HG03460 (cell line): ENCODE data around the gene RGP1.

ENCODE experiments used
- ATAC-seq: cut with Tn5 transposase; IDR thresholded peaks from one replicate; pipeline ENCODE4 v1.9.1; 2021; ENCODE audit not compliant: unreplicated experiment

RGP1 gene

DNA sequence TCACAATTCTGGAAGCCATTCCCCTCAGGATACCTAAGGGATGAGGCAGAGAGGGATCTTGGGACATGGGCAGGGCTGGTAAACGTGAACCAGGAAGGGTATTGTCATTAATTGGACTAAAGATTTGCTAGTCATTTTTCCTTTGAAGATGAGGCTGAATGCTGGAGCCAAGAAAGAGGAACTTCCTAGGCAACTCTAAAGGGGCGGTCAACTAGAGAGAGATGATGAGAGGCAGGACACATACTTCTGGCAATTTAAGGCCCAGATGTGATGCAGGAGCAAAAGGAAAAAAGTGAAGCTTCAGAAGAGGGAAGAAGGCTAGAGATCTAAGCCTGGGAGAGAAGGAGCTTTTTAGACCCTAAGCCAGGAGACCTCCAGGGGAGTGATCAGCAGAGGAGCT is 5.6 kb upstream of the RGP1 start:
- ATAC-seq, result no peak

DNA sequence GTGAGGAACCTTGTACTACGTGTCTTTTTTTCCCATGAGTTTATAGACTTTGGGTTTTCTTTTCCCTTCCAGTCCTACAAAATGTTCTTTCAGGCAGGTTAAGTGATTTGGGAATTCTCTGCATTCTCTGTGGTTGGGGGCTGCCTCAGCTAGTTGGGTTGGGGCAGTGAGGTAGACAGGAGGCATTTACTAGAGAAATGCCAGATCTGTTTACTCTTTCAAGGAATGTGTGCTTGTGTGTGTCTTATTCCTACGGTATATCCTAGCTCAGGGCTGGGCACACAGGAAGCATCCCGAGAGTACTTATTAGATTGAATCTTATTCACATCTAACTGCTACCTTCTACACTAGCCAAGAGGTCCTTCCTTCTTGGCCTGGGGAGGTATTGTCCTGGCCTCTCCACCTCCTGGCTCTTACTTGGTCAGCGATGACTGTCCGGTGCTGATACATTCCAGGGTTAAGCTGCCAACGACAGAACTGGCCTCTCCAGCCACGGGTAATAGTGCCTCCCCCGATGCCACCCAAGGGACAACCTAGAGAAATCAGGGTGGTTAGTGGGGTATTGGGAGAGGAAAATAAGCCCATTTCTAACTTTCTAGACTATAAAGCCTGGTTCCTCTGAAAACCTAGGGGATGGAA is 5.1 kb upstream of the RGP1 start:
- ATAC-seq, result no peak

DNA sequence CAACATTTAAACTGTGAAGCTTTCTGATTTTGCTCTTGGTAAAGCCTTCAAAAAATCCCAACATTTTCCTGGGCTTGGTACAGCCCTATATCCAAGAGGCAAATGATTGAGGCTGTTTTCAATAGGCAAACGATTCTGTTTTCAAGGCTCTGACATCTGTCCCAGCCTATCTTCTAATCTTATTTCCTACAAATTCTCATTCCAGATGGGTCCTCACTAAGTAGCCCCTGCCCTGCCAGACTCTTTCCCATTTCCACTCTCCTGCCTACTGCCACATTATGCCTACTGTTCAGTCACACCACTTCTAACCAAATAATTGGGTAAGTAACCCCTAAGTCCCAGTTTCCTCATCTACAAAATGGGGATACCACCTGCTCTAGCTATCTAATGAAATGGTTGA is 3.5 kb upstream of the RGP1 start:
- no peak for ATAC-seq

DNA sequence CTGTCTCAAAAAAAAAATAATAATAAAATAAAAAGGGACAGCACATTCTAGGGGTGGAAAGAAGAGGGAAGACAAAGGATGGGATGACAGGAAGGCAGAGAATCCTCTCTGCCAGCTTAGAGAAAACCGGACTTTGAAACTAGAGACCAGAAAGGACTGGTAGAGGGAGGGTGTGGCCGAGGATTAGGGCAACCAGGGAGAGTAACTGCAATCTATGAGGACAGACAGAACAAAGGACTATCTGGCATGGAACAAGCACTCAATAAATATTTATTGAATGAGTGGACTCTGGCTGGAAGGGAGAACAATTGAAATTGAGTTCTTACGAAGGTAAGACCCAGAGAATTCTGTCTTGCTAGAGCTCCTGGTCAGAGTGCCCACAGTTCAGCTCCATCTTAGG is 2.5 kb upstream of the RGP1 start:
- ATAC-seq, result no peak

DNA sequence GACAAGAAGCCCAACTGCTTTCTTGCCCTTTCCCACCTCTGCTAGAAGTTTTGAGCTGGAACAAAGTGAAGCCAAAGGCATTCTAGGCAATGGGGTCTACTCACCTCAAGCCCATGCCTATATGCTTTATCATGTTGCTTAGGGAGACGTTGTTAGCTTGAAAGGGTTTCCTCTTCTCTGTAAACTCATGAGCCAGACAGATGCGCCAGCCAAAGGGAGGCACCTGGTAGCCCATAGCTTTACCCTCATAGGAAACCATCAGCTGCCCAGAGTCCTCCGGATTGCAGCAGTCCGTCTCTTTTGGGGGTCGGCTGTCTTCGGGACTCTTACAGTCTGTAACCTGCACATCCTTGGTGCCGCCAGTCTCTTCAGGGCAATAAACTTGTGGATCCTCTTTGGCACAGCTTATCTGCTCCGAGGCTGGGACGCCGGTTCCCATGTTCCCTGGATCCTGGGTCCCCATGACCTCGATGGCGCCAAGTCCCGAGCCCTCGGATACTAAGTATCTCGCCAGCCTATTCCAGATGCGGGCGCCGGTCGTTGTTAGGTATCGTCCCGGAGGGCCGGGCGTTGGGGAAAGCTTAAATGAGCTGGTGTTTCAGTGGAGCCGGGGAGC is 737 bp upstream of the RGP1 start:
- ATAC-seq, result no peak

DNA sequence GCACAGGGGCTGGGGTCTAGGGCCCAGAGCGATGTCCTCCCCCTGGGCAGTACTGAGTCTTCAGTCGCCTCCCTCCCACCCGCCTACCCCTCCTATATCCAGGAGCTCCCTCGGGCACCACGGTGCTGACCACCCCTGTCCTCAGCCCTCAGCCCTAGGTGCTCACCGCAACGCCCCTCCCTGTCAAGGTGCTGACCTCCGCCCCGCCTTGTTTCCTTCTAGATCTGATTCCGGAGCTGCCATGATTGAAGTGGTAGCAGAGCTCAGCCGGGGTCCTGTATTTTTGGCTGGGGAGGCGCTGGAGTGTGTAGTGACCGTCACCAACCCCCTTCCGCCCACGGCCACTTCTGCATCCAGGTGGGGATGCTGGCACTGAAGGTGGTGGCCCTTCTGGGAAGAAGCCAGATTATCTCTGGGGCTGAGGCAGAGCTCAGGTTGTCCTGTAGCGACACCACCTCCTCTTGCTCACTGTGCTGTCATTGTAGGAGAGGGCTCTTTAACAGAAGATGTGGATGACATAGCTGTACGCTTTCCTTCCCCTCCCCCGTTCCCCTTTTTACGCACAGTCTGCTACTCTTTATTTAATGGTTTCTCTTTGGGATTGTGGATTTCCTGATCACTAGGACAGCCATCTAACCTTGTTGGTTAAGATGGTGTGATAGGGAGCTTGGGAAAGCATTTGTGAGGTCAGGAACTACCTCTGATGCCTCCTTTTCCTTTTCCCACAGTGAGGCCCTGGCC is 598 bp downstream of the RGP1 start:
- ATAC-seq, result peak; percentile 35

DNA sequence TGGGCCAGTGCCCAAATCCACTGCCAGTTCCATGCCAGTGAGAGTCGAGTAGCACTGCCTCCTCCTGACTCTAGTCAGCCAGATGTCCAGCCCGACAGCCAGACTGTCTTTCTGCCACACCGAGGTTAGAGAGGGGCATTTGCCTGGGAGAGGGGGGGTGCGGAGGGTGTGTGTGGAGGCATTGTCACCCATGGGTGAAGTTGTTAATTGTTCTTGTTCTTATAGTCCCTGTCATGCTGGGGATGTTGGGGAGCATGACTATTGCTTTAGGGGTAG is 1.1 kb downstream of the RGP1 start:
- no peak for ATAC-seq

DNA sequence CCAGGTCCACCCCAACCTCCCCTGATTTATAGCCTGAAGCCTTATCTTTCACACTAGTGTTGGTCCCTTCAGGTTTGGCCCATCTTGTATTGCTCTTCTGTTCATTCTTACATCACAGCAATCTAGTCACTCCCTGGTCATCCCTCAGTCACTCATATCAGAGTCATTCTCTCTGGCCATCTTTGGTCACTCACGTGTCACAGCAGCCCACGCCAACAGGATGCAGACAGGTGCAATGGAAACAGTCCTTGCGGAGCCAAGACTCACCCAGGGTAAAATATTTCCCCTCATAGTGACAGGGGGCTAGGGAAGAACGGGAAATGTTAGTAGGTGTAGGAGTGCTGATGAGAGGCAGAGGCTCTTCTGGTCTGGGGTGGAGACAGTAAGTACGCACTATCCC is 4.4 kb downstream of the RGP1 start:
- no peak for ATAC-seq

DNA sequence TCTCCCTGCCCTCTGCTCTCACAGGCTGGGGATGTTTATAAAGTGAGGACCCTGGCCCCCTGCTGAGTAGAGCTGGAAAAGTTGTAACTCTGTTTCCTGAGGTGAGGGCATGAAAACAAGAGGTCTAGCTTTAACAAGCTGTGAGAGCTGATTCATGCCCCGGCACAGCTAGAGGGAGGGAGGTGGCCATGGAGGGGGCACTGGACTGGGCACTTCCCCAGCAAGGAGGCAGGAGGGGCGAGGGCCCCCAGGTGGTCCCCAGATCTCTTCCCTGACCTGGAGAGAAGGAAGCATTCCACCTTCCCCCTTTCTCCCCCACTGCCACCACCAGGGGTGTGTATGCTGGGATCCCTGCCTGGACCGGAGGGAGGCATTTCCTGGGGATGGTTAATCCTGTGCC is 5.2 kb downstream of the RGP1 start, which contains the start of gene MSMP:
Gene MSMP (minus strand): TSS at position 13 of the 400 bp plus-strand sequence. CDS start 147 bp downstream, outside the sequence.
- no peak for ATAC-seq

DNA sequence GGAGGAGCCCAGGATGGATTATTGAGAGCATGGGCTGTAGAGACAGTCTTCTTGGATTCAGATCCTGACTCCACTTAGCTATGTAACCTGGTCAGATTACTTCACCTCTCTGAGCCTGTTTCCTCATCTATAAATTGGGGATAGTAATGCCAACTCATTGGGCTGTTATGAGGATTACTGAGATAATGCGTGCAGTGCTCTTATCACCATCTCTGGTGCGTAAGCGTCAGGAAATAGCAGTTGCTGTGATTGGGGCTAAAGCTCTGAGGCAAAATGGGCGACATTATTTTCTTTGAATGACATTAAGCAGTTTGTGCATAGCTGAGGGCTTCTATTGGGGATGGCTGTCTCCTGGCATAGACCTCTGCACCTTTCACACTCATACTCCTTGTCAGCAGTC is 6.0 kb downstream of the RGP1 start:
- ATAC-seq, result no peak

DNA sequence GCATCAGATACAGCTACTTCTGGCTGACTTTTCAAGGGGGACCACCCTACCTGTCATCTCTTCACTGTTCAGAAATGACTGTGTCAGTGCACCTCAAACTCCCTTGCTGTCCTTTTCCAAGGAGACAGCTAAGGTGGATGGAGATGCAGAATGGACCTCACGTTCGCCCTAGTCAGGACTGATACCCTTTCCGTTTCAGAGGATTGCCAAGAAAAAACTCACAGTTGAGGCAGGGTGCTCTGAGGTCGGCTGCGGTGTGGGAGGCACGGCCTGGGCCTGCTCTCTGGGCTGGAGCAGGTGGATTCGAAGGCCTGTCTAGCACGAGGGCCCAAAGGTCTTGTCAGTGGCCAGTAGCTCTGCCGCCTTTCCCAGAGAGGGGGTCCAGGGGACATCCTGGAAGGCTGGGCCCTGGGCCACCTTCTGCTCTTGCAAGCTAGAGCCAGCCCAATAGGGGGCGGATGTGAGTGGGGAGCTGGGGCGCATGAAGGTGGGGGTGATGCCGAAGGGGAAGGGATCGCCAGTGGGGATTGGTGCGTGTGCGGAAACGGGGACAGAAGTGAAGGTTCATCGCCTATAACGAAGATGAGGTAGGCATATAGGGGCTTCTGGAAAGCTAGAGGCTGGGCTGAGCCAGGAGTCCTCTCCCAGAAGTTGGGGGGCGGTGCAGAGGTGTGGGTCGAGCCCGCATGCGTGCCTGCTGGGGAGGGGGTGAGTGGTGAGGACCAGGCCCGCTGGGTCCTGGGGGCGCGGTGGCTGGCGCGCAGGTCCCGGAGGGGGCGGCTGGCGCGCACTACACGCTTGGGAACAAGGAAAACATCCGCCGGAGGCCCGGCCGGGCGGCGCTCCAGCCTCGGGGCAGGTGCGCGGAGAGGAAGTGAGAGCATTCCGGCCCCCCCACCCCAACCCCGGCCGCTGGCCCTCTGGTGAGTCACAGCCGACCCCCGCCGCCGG is 7.5 kb downstream of the RGP1 start:
- ATAC-seq, result peak; percentile 56

DNA sequence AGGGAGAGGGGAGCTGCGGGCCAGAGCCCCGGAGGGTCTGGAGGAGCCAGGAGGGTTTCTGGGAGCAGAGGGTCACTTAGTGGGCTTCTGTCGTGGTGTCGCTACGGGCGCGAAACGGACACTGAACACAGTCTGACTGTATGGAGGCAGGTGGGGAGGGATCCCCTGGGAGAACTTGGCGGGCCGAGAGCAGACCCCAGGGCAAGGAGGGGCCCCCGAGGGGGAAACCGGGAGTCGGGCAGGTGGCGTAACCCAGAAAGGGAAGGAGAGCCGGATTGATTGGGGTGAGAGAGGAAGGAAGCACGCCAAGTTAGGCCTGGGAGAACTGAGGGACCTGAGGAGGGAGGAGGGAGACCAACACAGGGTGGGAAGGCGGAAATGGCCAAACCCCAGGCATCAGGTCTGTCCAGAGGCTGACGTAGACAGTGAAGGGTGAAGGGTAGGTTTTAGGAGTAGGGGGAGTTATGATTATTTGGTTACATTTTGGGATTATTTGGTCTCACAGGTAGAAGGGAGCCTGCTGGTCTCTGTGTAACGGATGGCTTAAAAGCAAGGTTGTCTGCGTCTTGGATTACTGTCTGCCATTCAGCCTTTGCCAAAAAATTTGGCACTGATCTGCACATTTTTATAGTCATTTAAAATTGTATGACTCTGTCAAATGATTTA is 8.3 kb downstream of the RGP1 start:
- peak; percentile 56 for ATAC-seq

DNA sequence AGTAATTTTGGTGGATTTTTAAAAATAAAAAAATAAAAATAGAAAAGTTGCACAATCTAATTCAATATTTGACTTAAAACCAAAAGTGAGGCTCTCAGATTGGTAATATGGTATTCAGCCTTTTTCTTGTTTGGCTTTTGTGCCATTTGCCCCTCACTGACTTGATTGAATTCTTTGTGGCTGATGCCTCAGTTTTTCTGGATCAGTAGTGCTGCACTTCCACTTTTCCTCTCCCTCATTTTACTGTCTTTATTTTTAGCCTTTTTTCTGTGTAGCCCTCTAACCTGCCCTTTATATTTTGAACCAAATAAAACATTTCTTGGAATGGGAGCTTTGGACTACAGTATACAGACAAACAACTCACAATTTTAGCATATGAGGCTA is 8.8 kb downstream of the RGP1 start:
- ATAC-seq, result no peak

DNA sequence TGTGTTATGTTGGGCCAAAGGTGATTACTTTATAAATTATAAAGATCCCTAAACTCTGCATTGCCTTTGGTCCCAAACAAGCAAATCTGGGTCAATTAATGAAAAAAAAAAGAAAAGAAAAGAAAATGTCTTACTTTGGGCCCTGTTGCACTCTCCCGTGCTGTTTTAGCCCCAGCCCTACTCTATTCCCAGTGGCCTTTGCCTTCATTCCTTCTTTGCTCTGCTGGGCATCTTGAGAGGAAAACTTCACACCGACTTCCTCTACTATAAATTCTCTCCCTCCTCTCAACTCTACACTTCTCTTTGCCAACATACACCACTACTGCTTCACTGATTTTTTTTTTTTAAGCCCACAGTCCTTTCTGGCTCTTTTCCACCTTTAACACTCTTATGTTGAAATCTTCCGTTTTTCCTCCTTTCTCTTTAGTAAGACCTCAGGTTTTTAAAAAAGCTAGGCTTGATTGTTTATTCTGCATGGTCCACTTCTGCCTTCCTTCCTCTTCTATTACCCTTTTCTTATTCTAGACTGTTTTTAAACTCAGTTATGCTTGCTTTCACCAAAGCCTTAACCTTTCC is 9.5 kb downstream of the RGP1 start:
- ATAC-seq, result no peak

DNA sequence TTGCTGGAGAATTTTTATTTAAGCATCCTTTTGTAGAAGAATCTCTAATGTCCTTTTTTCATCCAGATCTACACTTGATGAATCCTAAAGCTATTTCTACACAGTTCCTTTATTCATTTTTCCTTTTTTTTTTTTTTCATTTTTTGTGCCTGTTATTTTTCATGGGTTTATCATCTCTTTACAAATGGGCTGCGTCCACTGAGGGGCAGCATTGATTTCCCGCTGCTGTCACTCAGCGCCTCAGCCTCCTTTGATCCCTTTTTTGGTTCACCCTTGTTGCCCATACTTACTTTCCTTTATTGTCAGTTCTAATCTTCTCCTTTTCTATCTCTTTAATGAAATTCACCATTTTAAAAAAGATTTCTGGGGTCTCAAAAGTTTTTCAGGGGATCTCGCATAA is 10.7 kb downstream of the RGP1 start:
- ATAC-seq, result no peak

DNA sequence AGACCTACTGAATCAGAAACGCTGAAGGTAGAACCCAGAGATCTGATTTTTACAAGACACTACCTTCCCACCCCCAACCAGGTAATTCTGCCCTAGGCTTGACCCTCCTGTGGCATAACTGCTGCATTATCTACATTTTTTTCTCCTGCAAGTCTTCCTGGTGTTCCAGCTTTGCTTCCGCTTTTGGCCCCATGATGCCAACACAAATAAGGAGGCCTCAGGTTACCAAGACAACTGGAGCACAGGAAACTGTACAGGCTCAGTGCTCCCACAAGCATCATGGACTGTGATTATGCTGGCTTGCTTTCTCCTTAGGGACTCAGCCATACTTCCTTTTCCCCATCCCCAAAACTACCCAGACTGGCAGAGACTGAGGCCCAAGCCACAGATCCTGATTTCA is 11.6 kb downstream of the RGP1 start:
- no peak for ATAC-seq

DNA sequence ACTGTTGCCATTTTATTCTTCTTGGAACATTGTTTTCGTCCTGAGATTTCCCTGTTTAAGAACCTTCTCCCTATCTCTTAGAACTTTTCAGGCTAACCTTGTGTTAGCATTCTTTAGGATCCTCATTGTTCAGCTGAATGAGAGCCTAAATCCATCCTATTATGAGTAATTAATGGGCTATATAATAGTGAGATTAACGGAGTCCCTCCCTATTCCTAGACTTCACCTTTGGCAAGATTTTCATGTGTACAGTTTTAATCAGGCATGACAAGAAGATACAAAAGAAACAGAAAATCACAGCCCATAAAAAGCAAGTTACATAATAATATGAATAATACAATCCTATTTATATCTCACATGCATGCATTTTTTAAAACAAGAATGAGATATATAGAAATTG is 14.1 kb downstream of the RGP1 start:
- no peak for ATAC-seq

DNA sequence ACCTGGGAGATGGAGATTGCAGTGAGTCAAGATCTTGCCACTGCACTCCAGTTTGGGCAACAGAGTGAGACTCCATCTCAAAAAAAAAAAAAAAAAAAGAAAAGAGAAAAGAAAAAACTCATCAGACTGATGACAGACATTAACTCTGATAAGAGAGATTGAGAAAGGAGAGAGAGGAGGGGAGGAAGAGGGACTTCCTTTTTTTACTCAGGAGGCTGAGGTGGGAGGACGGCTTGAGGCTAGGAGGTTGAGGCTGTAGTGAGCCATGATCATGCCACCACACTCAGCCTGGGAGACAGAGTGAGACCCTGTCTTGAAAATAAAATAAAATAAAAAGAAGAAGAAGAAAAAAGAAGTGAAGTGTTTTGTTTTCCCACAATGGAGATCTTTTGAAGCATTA is 14.7 kb downstream of the RGP1 start:
- no peak for ATAC-seq

DNA sequence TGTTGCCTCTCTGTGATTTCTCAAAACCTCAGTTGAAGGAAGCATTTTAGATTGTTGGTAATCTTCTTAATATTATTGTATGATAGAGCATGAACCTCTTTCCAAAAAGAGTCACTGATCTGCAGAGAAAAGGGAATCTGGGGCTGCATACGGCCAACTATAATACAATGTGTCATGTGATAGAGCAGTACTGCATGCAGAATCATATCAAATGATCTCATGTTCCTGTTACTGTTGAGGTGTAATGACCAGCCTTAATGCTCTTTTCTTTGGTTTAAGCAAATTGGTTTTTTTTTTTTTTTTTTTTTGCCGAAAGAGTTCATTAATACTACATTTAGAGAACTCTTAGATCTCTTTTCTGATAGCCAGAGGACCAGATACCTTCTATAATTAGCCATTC is 17.9 kb downstream of the RGP1 start:
- ATAC-seq, result no peak

DNA sequence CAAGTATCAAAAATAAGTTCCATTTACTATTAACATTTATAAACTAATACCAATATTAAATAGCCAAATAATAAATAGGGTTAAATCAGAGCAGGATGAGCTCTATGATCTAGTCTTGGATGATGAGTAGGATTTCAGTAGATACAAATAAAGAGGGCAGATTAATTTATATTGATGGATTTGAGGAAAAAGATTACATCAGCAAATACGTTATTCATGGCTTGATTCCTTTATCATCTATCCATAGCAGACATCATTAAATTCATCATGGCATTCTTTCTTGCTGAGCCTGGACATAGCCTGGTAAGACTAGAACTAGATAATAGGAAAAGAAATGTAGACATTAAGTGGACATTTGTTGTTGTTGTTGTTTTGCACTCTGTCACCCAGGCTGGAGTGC is 18.4 kb downstream of the RGP1 start:
- ATAC-seq, result no peak

DNA sequence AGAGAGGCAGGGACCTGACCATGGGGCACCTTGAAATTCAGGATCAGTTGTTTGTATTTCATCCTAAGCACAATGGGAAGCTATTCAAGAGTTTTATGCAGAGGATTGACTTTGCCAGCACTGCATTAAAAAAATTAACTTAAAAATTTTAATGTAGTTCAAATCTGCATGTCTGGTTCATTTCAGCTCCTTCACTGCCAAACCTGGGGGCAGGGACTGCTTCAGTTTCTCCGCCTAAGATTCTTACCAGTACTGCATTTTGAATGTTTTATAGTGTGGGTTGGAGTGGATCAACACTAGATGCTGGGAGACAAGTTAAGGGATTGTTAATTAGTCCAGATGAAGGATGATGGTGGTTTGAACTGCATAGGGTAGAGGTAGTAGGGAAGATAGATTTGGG is 20.7 kb downstream of the RGP1 start:
- ATAC-seq, result no peak
